ENCODE results near the gene ALDOC. TPM values are rescaled to one million over a fixed set of nuclear protein-coding genes. Genes with fewer than 3 reads are reported as not detected.

The ALDOC gene
- total and polyA plus RNA-seq, 4 donors = 40.1 to 131 (median 94.8) TPM

DNA sequence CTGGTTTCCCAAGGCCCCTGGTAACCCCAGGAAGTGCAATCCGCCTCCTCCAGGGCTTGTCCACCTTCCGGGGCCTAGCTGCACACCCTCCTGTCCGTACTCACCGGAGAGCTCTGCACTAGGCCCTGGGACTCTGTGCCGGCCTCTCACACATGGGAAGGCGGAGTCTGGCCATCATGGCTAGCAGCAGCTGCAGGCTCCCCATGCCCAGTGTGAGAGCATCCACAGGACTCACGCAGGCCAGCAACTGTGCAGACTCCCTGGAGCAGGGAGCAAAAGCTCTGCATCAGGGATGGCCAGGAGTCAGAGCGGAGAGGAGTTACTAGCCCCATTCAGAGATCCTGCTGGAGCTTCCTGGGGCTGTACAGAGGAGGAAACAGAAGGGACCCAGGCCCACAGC is 50.3 kb downstream of the ALDOC start (continued):
- TF ChIP-seq, protein P1, sequence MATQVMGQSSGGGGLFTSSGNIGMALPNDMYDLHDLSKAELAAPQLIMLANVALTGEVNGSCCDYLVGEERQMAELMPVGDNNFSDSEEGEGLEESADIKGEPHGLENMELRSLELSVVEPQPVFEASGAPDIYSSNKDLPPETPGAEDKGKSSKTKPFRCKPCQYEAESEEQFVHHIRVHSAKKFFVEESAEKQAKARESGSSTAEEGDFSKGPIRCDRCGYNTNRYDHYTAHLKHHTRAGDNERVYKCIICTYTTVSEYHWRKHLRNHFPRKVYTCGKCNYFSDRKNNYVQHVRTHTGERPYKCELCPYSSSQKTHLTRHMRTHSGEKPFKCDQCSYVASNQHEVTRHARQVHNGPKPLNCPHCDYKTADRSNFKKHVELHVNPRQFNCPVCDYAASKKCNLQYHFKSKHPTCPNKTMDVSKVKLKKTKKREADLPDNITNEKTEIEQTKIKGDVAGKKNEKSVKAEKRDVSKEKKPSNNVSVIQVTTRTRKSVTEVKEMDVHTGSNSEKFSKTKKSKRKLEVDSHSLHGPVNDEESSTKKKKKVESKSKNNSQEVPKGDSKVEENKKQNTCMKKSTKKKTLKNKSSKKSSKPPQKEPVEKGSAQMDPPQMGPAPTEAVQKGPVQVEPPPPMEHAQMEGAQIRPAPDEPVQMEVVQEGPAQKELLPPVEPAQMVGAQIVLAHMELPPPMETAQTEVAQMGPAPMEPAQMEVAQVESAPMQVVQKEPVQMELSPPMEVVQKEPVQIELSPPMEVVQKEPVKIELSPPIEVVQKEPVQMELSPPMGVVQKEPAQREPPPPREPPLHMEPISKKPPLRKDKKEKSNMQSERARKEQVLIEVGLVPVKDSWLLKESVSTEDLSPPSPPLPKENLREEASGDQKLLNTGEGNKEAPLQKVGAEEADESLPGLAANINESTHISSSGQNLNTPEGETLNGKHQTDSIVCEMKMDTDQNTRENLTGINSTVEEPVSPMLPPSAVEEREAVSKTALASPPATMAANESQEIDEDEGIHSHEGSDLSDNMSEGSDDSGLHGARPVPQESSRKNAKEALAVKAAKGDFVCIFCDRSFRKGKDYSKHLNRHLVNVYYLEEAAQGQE (IDR thresholded peaks at IDR 0.05) = no peak
- no peak for TF ChIP-seq NR2F2 (IDR thresholded peaks at IDR 0.05)

DNA sequence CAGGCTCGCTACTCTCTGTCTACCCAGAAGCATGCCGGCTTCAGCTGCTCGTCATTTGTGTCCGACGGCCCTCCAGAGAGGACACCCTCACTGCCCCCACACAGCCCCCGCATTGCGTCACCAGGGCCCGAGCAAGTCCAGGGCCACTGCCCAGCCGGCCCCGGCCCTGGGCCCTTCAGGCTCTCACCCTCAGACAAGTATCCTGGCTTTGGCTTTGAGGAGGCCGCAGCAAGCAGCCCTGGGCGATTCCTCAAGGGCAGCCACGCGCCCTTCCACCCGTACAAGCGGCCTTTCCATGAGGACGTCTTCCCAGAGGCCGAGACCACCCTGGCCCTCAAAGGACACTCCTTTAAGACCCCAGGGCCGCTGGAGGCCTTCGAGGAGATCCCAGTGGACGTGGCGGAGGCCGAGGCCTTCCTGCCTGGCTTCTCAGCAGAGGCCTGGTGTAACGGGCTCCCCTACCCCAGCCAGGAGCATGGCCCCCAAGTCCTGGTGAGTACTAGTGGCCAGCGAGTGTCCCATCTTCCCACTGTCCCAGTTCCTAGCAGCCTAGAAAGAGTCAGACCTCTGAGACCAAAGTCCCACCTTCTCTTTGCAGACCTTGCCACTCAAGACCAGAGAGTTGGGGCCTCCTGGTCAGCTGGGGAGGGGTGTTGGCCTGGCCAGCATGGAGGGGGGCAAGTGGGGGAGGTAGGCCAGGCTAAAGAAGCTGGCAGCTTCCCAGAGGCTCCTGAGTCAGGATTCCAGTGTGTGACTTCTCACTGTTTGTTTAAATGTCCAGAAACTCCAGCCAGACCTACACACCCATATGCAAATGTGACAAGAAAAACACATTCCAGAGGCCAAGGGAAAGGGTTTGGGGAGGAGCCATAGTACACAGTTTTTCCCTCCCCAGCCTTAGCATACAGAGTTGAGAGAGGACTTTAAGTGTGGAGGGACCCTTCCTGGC is 51.9 kb downstream of the ALDOC start:
- DNase-seq (ENCODE audit: low spot score) = no peak
- H3K4me3 ChIP-seq (ENCODE audit: low read depth in 1 of 3, low read length in 3 of 3) = no peak overlapping the region
- H3K9ac ChIP-seq (ENCODE audit: low read depth in 1 of 2, low read length in 2 of 2) = no peak overlapping the region
- no peaks in the 10 kb centered on the region for H3K27me3 ChIP-seq (ENCODE audit: control insufficient read depth in 4 of 4, insufficient read depth in 4 of 4, low read length in 3 of 4)
- no peaks in the 10 kb centered on the region for H3K9me3 ChIP-seq (ENCODE audit: control insufficient read depth in 4 of 4, low read length in 3 of 4)
- no peaks in the 10 kb centered on the region for H3K4me1 ChIP-seq (ENCODE audit: control insufficient read depth in 4 of 4, insufficient read depth in 4 of 4, low read length in 3 of 4)
- H3K36me3 ChIP-seq (ENCODE audit: control insufficient read depth in 4 of 4, insufficient read depth in 3 of 4, low read depth in 1 of 4, low read length in 3 of 4) = no peaks in the 10 kb centered on the region
- no peak overlapping the region for H3K27ac ChIP-seq (ENCODE audit: low read depth in 1 of 2, low read length in 2 of 2)
- 87% methylated on average over 25 of the region's 25 CpGs for WGBS
- TF ChIP-seq SP1 (IDR thresholded peaks at IDR 0.05) = no peak
- TF ChIP-seq NR2F2 (IDR thresholded peaks at IDR 0.05) = no peak
- TF ChIP-seq RXRA (IDR thresholded peaks at IDR 0.05) = no peak
- TF ChIP-seq, protein P2, sequence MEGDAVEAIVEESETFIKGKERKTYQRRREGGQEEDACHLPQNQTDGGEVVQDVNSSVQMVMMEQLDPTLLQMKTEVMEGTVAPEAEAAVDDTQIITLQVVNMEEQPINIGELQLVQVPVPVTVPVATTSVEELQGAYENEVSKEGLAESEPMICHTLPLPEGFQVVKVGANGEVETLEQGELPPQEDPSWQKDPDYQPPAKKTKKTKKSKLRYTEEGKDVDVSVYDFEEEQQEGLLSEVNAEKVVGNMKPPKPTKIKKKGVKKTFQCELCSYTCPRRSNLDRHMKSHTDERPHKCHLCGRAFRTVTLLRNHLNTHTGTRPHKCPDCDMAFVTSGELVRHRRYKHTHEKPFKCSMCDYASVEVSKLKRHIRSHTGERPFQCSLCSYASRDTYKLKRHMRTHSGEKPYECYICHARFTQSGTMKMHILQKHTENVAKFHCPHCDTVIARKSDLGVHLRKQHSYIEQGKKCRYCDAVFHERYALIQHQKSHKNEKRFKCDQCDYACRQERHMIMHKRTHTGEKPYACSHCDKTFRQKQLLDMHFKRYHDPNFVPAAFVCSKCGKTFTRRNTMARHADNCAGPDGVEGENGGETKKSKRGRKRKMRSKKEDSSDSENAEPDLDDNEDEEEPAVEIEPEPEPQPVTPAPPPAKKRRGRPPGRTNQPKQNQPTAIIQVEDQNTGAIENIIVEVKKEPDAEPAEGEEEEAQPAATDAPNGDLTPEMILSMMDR (IDR thresholded peaks at IDR 0.05; ENCODE audit: low read depth, low read length, missing input control) = no peak
- no peak for TF ChIP-seq HNF4A (conservative IDR thresholded peaks at IDR 0.05)
- TF ChIP-seq FOXA2 (IDR thresholded peaks at IDR 0.05) = no peak
- TF ChIP-seq, protein P3, sequence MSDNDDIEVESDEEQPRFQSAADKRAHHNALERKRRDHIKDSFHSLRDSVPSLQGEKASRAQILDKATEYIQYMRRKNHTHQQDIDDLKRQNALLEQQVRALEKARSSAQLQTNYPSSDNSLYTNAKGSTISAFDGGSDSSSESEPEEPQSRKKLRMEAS (IDR thresholded peaks at IDR 0.05) = no peak
- TF ChIP-seq YY1 (IDR thresholded peaks at IDR 0.05) = no peak
- no peak for TF ChIP-seq TAF1 (conservative IDR thresholded peaks at IDR 0.05)
- TF ChIP-seq, protein P4, sequence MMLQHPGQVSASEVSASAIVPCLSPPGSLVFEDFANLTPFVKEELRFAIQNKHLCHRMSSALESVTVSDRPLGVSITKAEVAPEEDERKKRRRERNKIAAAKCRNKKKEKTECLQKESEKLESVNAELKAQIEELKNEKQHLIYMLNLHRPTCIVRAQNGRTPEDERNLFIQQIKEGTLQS (IDR thresholded peaks at IDR 0.05) = no peak

DNA sequence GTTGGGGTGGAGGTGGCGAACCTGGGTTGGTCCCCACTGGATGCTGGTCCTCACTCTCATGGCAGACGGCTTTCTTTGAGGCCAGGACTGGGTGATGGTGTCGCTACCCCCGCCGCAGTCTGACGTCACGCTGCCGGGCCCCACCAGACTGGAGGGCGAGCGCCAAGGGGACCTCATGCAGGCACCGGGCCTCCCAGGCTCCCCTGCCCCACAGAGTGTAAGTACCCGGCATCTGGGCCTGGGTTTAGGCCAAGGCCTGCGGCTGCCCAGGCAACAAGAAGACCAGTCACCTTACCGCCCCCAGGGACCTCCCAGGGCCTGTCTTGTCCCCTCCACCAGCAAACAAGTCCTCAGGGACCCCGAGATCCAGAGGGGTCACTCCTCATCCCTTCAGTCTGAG is 52.8 kb downstream of the ALDOC start:
- Histone ChIP-seq H3K4me3 (ENCODE audit: low read depth in 1 of 3, low read length in 3 of 3) (no peak overlapping the region), H3K9me3 (ENCODE audit: control insufficient read depth in 4 of 4, low read length in 3 of 4) (no peaks in the 10 kb centered on the region), H3K27me3 (ENCODE audit: control insufficient read depth in 4 of 4, insufficient read depth in 4 of 4, low read length in 3 of 4) (no peaks in the 10 kb centered on the region), H3K36me3 (ENCODE audit: control insufficient read depth in 4 of 4, insufficient read depth in 3 of 4, low read depth in 1 of 4, low read length in 3 of 4) (no peaks in the 10 kb centered on the region), H3K4me1 (ENCODE audit: control insufficient read depth in 4 of 4, insufficient read depth in 4 of 4, low read length in 3 of 4) (no peaks in the 10 kb centered on the region), H3K27ac (ENCODE audit: low read depth in 1 of 2, low read length in 2 of 2) (no peak overlapping the region), H3K9ac (ENCODE audit: low read depth in 1 of 2, low read length in 2 of 2) (no peak overlapping the region)
- TF ChIP-seq JUND (IDR thresholded peaks at IDR 0.05) (no peak), HNF4G (IDR thresholded peaks at IDR 0.05) (no peak), TAF1 (conservative IDR thresholded peaks at IDR 0.05) (no peak), FOXA2 (IDR thresholded peaks at IDR 0.05) (no peak), EGR1 (IDR thresholded peaks at IDR 0.05; ENCODE audit: low read depth in 2 of 2) (no peak), SP1 (IDR thresholded peaks at IDR 0.05) (no peak), GABPA (IDR thresholded peaks at IDR 0.05 in 1 of 2, conservative IDR thresholded peaks at IDR 0.05 in 1 of 2) (no peak), YY1 (IDR thresholded peaks at IDR 0.05) (no peak)
- TF ChIP-seq, protein P4 (IDR thresholded peaks at IDR 0.05) = no peak
- TF ChIP-seq, protein P2 (IDR thresholded peaks at IDR 0.05; ENCODE audit: low read depth, low read length, missing input control) = no peak
- TF ChIP-seq, protein P3 (IDR thresholded peaks at IDR 0.05) = no peak
- TF ChIP-seq, protein P5, sequence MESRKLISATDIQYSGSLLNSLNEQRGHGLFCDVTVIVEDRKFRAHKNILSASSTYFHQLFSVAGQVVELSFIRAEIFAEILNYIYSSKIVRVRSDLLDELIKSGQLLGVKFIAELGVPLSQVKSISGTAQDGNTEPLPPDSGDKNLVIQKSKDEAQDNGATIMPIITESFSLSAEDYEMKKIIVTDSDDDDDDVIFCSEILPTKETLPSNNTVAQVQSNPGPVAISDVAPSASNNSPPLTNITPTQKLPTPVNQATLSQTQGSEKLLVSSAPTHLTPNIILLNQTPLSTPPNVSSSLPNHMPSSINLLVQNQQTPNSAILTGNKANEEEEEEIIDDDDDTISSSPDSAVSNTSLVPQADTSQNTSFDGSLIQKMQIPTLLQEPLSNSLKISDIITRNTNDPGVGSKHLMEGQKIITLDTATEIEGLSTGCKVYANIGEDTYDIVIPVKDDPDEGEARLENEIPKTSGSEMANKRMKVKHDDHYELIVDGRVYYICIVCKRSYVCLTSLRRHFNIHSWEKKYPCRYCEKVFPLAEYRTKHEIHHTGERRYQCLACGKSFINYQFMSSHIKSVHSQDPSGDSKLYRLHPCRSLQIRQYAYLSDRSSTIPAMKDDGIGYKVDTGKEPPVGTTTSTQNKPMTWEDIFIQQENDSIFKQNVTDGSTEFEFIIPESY (IDR thresholded peaks at IDR 0.05) = no peak
- 93% methylated on average over 15 of the region's 15 CpGs for WGBS
- no peak for DNase-seq (ENCODE audit: low spot score)

Measured in liver (tissue), 9 donors.